Fibroblast of skin of right quadriceps (primary cell): ENCODE measurements around the gene MIPOL1.
A peak's percentile ranks its signal among the peaks of the same experiment; 100 is the strongest.
"Not testable (repeated sequence)": the region's sequence is repeated elsewhere in the genome, so short reads cannot be mapped to it uniquely, and the experiment has no call there.

Source experiments
- DNase-seq: peaks from one replicate; pipeline ENCODE4 v3.0.0-alpha.2; 2013

The MIPOL1 gene

GRCh38 chr14:37406095-37406494 is 208.4 kb downstream of the MIPOL1 start:
- no peak for DNase-seq

- DNase-seq: no peak
Observed at GRCh38 chr14:37411079-37411735, 213.5 kb downstream of the MIPOL1 start.

GRCh38 chr14:37413050-37413449 is 215.3 kb downstream of the MIPOL1 start:
- DNase-seq: no peak

GRCh38 chr14:37413504-37414003 is 215.8 kb downstream of the MIPOL1 start:
- DNase-seq: no peak

GRCh38 chr14:37416264-37416663 is 218.5 kb downstream of the MIPOL1 start:
- no peak for DNase-seq

GRCh38 chr14:37417151-37417550 is 219.4 kb downstream of the MIPOL1 start:
- no peak for DNase-seq

- no peak for DNase-seq
Observed at GRCh38 chr14:37417833-37418232, 220.1 kb downstream of the MIPOL1 start.

- DNase-seq: no peak
Observed at GRCh38 chr14:37420622-37421021, 222.9 kb downstream of the MIPOL1 start.

GRCh38 chr14:37422319-37422718 is 224.6 kb downstream of the MIPOL1 start:
- DNase-seq: no peak

GRCh38 chr14:37422748-37423147 is 225.0 kb downstream of the MIPOL1 start:
- no peak for DNase-seq

GRCh38 chr14:37428954-37429353 is 231.2 kb downstream of the MIPOL1 start:
- DNase-seq: no peak

- no peak for DNase-seq
Observed at GRCh38 chr14:37429618-37430017, 231.9 kb downstream of the MIPOL1 start.

- DNase-seq: no peak
Observed at GRCh38 chr14:37434867-37435266, 237.1 kb downstream of the MIPOL1 start.

GRCh38 chr14:37436519-37436918 is 238.8 kb downstream of the MIPOL1 start:
- DNase-seq: no peak

- no peak for DNase-seq
Observed at GRCh38 chr14:37437490-37437889, 239.8 kb downstream of the MIPOL1 start.

- DNase-seq: no peak
Observed at GRCh38 chr14:37438444-37438843, 240.7 kb downstream of the MIPOL1 start.

GRCh38 chr14:37443461-37443860 is 245.7 kb downstream of the MIPOL1 start:
- DNase-seq: peak; percentile 50

GRCh38 chr14:37447883-37448391 is 250.2 kb downstream of the MIPOL1 start:
- no peak for DNase-seq

GRCh38 chr14:37452323-37452722 is 254.6 kb downstream of the MIPOL1 start:
- no peak for DNase-seq

GRCh38 chr14:37453985-37454384 is 256.2 kb downstream of the MIPOL1 start:
- DNase-seq: no peak

- no peak for DNase-seq
Observed at GRCh38 chr14:37457334-37457733, 259.6 kb downstream of the MIPOL1 start.

- not testable (repeated sequence) for DNase-seq
Observed at GRCh38 chr14:37462426-37462825, 264.7 kb downstream of the MIPOL1 start.

- DNase-seq: no peak
Observed at GRCh38 chr14:37464192-37464858, 266.6 kb downstream of the MIPOL1 start.

- DNase-seq: no peak
Observed at GRCh38 chr14:37466003-37466622, 268.4 kb downstream of the MIPOL1 start.
